ENCODE results near the gene SPATA33.
A peak's percentile ranks its signal among the peaks of the same experiment; 100 is the strongest.
"Not testable (repeated sequence)": the region's sequence is repeated elsewhere in the genome, so short reads cannot be mapped to it uniquely, and the experiment has no call there.

SPATA33 gene

GRCh38 chr16:89653656-89654295 lies 3.9 kb upstream of the SPATA33 start:
- H3K4me3 ChIP-seq (ENCODE audit: low read depth, low read length) = no peak overlapping the region
- TF ChIP-seq CTCF (conservative IDR thresholded peaks at IDR 0.05; ENCODE audit: low read depth, low read length) = no peak
- no peak for DNase-seq (ENCODE audit: low read depth)

- no peak for DNase-seq (ENCODE audit: low read depth)
- H3K4me3 ChIP-seq (ENCODE audit: low read depth, low read length) = no peak overlapping the region
- TF ChIP-seq CTCF (conservative IDR thresholded peaks at IDR 0.05; ENCODE audit: low read depth, low read length) = no peak
Measured at GRCh38 chr16:89655062-89655643, 2.5 kb upstream of the SPATA33 start.

- peak overlapping the region; percentile 100 for H3K4me3 ChIP-seq (ENCODE audit: low read depth, low read length)
- no peak for TF ChIP-seq CTCF (conservative IDR thresholded peaks at IDR 0.05; ENCODE audit: low read depth, low read length)
- DNase-seq (ENCODE audit: low read depth) = no peak
Measured at GRCh38 chr16:89656435-89657121, 1.1 kb upstream of the SPATA33 start.

- peak; percentile 15 for DNase-seq (ENCODE audit: low read depth)
- H3K4me3 ChIP-seq (ENCODE audit: low read depth, low read length) = peak overlapping the region; percentile 100
- TF ChIP-seq CTCF (conservative IDR thresholded peaks at IDR 0.05; ENCODE audit: low read depth, low read length) = no peak
Measured at GRCh38 chr16:89658221-89658879, 714 bp downstream of the SPATA33 start.

GRCh38 chr16:89660146-89660545 lies 2.5 kb downstream of the SPATA33 start:
- no peak for DNase-seq (ENCODE audit: low read depth)
- no peak for TF ChIP-seq CTCF (conservative IDR thresholded peaks at IDR 0.05; ENCODE audit: low read depth, low read length)
- no peak overlapping the region for H3K4me3 ChIP-seq (ENCODE audit: low read depth, low read length)

- no peak for TF ChIP-seq CTCF (conservative IDR thresholded peaks at IDR 0.05; ENCODE audit: low read depth, low read length)
- no peak overlapping the region for H3K4me3 ChIP-seq (ENCODE audit: low read depth, low read length)
- DNase-seq (ENCODE audit: low read depth) = no peak
Measured at GRCh38 chr16:89661215-89661614, 3.6 kb downstream of the SPATA33 start.

- not testable (repeated sequence) for H3K4me3 ChIP-seq (ENCODE audit: low read depth, low read length); DNase-seq (ENCODE audit: low read depth)
Measured at GRCh38 chr16:89664238-89664637, 6.6 kb downstream of the SPATA33 start.

All from choroid plexus epithelial cell (primary cell).